Rectal smooth muscle tissue (tissue), 1 donor: ENCODE results near the gene CARM1.
"Not testable (repeated sequence)": the region's sequence is repeated elsewhere in the genome, so short reads cannot be mapped to it uniquely, and the experiment has no call there.

Experiments
- H3K27ac ChIP-seq: one replicate; pipeline ENCODE4 v1.7.0; 2013; ENCODE audit warnings: low read depth, low read length, inconsistent platforms
- H3K27me3 ChIP-seq: one replicate; pipeline ENCODE4 v1.7.0; 2013; ENCODE audit warnings: low read length; ENCODE audit not compliant: control insufficient read depth, insufficient read depth
- H3K36me3 ChIP-seq: one replicate; pipeline ENCODE4 v1.7.0; 2013; ENCODE audit warnings: low read length; ENCODE audit not compliant: control insufficient read depth, insufficient read depth
- H3K4me1 ChIP-seq: one replicate; pipeline ENCODE4 v1.7.0; 2013; ENCODE audit warnings: low read length; ENCODE audit not compliant: control insufficient read depth, insufficient read depth
- H3K4me3 ChIP-seq: one replicate; pipeline ENCODE4 v1.7.0; 2013; ENCODE audit warnings: low read length
- H3K9ac ChIP-seq: one replicate; pipeline ENCODE4 v1.7.0; 2013; ENCODE audit warnings: low read length

The CARM1 gene

GRCh38 chr19:10835754-10836478, 35.4 kb upstream of the CARM1 start, which contains the start of gene TMED1:
TSS of gene TMED1 (minus strand) at chr19:10836212. CDS start at chr19:10836191, 21 bp downstream.
- Histone ChIP-seq H3K36me3 (peaks cover 4% of the 10 kb centered on the region), H3K9ac (peak within 1 kb of the TSS; percentile 74), H3K4me1 (no peaks in the 10 kb centered on the region), H3K27ac (peak within 1 kb of the TSS; percentile 98), H3K27me3 (no peaks in the 10 kb centered on the region), H3K4me3 (peak within 1 kb of the TSS; percentile 73)

- Histone ChIP-seq H3K27ac (peak overlapping the region; percentile 98), H3K4me3 (peak overlapping the region; percentile 73), H3K27me3 (no peaks in the 10 kb centered on the region), H3K9ac (peak overlapping the region; percentile 74), H3K4me1 (no peaks in the 10 kb centered on the region), H3K36me3 (peaks cover 4% of the 10 kb centered on the region)
Measured at GRCh38 chr19:10836479-10837330, 34.6 kb upstream of the CARM1 start.

GRCh38 chr19:10837649-10838048, 33.7 kb upstream of the CARM1 start:
- not testable (repeated sequence) for H3K27ac ChIP-seq, H3K4me3 ChIP-seq, H3K36me3 ChIP-seq, H3K4me1 ChIP-seq, H3K27me3 ChIP-seq, H3K9ac ChIP-seq

- H3K4me3 ChIP-seq, result no peak overlapping the region
- H3K27me3 ChIP-seq, result no peaks in the 10 kb centered on the region
- H3K36me3 ChIP-seq, result no peaks in the 10 kb centered on the region
- no peak overlapping the region for H3K27ac ChIP-seq
- no peaks in the 10 kb centered on the region for H3K4me1 ChIP-seq
- no peak overlapping the region for H3K9ac ChIP-seq
Measured at GRCh38 chr19:10838377-10838776, 33.0 kb upstream of the CARM1 start.

- no peaks in the 10 kb centered on the region for H3K27me3 ChIP-seq
- H3K27ac ChIP-seq, result no peak overlapping the region
- H3K4me1 ChIP-seq, result no peaks in the 10 kb centered on the region
- no peak overlapping the region for H3K9ac ChIP-seq
- no peak overlapping the region for H3K4me3 ChIP-seq
- H3K36me3 ChIP-seq, result no peaks in the 10 kb centered on the region
Measured at GRCh38 chr19:10839114-10840050, 32.0 kb upstream of the CARM1 start.

- H3K27me3 ChIP-seq, result no peaks in the 10 kb centered on the region
- H3K9ac ChIP-seq, result no peak overlapping the region
- H3K27ac ChIP-seq, result no peak overlapping the region
Measured at GRCh38 chr19:10842788-10843187, 28.6 kb upstream of the CARM1 start.

GRCh38 chr19:10846500-10847202, 24.7 kb upstream of the CARM1 start:
- H3K27me3 ChIP-seq, result no peaks in the 10 kb centered on the region
- no peak overlapping the region for H3K27ac ChIP-seq
- H3K4me3 ChIP-seq, result no peak overlapping the region
- H3K4me1 ChIP-seq, result no peaks in the 10 kb centered on the region
- H3K9ac ChIP-seq, result no peak overlapping the region
- no peaks in the 10 kb centered on the region for H3K36me3 ChIP-seq

More at GRCh38 chr19:10842788-10843187, 28.6 kb upstream of the CARM1 start:
- Histone ChIP-seq H3K36me3 (no peaks in the 10 kb centered on the region), H3K4me3 (no peak overlapping the region), H3K4me1 (no peaks in the 10 kb centered on the region)

- no peaks in the 10 kb centered on the region for H3K27me3 ChIP-seq
- H3K27ac ChIP-seq, result no peak within 1 kb of the TSS
- no peaks in the 10 kb centered on the region for H3K4me1 ChIP-seq
- H3K4me3 ChIP-seq, result no peak within 1 kb of the TSS
- no peaks in the 10 kb centered on the region for H3K36me3 ChIP-seq
- H3K9ac ChIP-seq, result no peak within 1 kb of the TSS
Measured at GRCh38 chr19:10848230-10848856, 23.0 kb upstream of the CARM1 start, which contains the start of gene C19orf38. TSS of gene C19orf38 (plus strand) at chr19:10848415. CDS start at chr19:10848509, 94 bp downstream.

GRCh38 chr19:10850631-10851030, 20.7 kb upstream of the CARM1 start:
- Histone ChIP-seq H3K4me1 (no peaks in the 10 kb centered on the region), H3K4me3 (no peak overlapping the region), H3K27ac (no peak overlapping the region), H3K36me3 (no peaks in the 10 kb centered on the region), H3K27me3 (no peaks in the 10 kb centered on the region), H3K9ac (no peak overlapping the region)

- Histone ChIP-seq H3K36me3 (no peaks in the 10 kb centered on the region), H3K4me1 (no peaks in the 10 kb centered on the region), H3K27ac (no peak overlapping the region), H3K9ac (no peak overlapping the region), H3K27me3 (no peaks in the 10 kb centered on the region), H3K4me3 (no peak overlapping the region)
Measured at GRCh38 chr19:10852098-10852800, 19.1 kb upstream of the CARM1 start.

GRCh38 chr19:10852941-10853340, 18.4 kb upstream of the CARM1 start:
- H3K27ac ChIP-seq, result no peak overlapping the region
- no peak overlapping the region for H3K9ac ChIP-seq
- no peaks in the 10 kb centered on the region for H3K27me3 ChIP-seq
- no peaks in the 10 kb centered on the region for H3K36me3 ChIP-seq
- no peak overlapping the region for H3K4me3 ChIP-seq
- no peaks in the 10 kb centered on the region for H3K4me1 ChIP-seq
